ENCODE data around the gene SENP2. TPM values are rescaled to one million over a fixed set of nuclear protein-coding genes. Genes with fewer than 3 reads are reported as not detected.
A peak's percentile ranks its signal among the peaks of the same experiment; 100 is the strongest.
"Not testable (repeated sequence)": the region's sequence is repeated elsewhere in the genome, so short reads cannot be mapped to it uniquely, and the experiment has no call there.

SENP2 gene
- total and polyA plus RNA-seq, 2 donors, result 21.9 to 45.7 TPM

GRCh38 chr3:185658504-185658912, 72.4 kb downstream of the SENP2 start:
- WGBS, result 44% methylated on average over 8 of the region's 8 CpGs
- H3K4me1 ChIP-seq (ENCODE audit: insufficient read depth), result no peaks in the 10 kb centered on the region
- H3K4me3 ChIP-seq (ENCODE audit: low read depth, low read length), result no peak overlapping the region
- H3K27ac ChIP-seq (ENCODE audit: low read depth), result no peak overlapping the region
- no peak for DNase-seq (ENCODE audit: extremely low spot score)
- no peaks in the 10 kb centered on the region for H3K36me3 ChIP-seq (ENCODE audit: insufficient read depth)

- no peaks in the 10 kb centered on the region for H3K4me1 ChIP-seq (ENCODE audit: insufficient read depth)
- 85% methylated on average over 1 of the region's 1 CpG for WGBS
- no peak overlapping the region for H3K4me3 ChIP-seq (ENCODE audit: low read depth, low read length)
- DNase-seq (ENCODE audit: extremely low spot score), result no peak
- H3K27ac ChIP-seq (ENCODE audit: low read depth), result no peak overlapping the region
- no peaks in the 10 kb centered on the region for H3K36me3 ChIP-seq (ENCODE audit: insufficient read depth)
Observed at GRCh38 chr3:185658943-185659342, 72.8 kb downstream of the SENP2 start.

GRCh38 chr3:185659942-185660921, 74.1 kb downstream of the SENP2 start:
- H3K4me1 ChIP-seq (ENCODE audit: insufficient read depth), result no peaks in the 10 kb centered on the region

GRCh38 chr3:185661296-185661695, 75.2 kb downstream of the SENP2 start:
- 92% methylated on average over 10 of the region's 10 CpGs for WGBS
- H3K4me3 ChIP-seq (ENCODE audit: low read depth, low read length); H3K4me1 ChIP-seq (ENCODE audit: insufficient read depth); DNase-seq (ENCODE audit: extremely low spot score); H3K27ac ChIP-seq (ENCODE audit: low read depth); H3K36me3 ChIP-seq (ENCODE audit: insufficient read depth): not testable (repeated sequence)

More at GRCh38 chr3:185659942-185660921, 74.1 kb downstream of the SENP2 start:
- no peak overlapping the region for H3K27ac ChIP-seq (ENCODE audit: low read depth)
- no peaks in the 10 kb centered on the region for H3K36me3 ChIP-seq (ENCODE audit: insufficient read depth)
- peak; percentile 29 for DNase-seq (ENCODE audit: extremely low spot score)
- H3K4me3 ChIP-seq (ENCODE audit: low read depth, low read length), result no peak overlapping the region
- 48% methylated on average over 18 of the region's 18 CpGs for WGBS

- H3K4me3 ChIP-seq (ENCODE audit: low read depth, low read length), result no peak overlapping the region
- WGBS, result 92% methylated on average over 4 of the region's 4 CpGs
- DNase-seq (ENCODE audit: extremely low spot score), result no peak
- no peaks in the 10 kb centered on the region for H3K4me1 ChIP-seq (ENCODE audit: insufficient read depth)
- no peak overlapping the region for H3K27ac ChIP-seq (ENCODE audit: low read depth)
- no peaks in the 10 kb centered on the region for H3K36me3 ChIP-seq (ENCODE audit: insufficient read depth)
Observed at GRCh38 chr3:185661772-185662171, 75.7 kb downstream of the SENP2 start.

- Histone ChIP-seq H3K4me1 (ENCODE audit: insufficient read depth) (no peaks in the 10 kb centered on the region), H3K4me3 (ENCODE audit: low read depth, low read length) (no peak overlapping the region), H3K36me3 (ENCODE audit: insufficient read depth) (no peaks in the 10 kb centered on the region), H3K27ac (ENCODE audit: low read depth) (no peak overlapping the region)
- WGBS, result 96% methylated on average over 5 of the region's 5 CpGs
- DNase-seq (ENCODE audit: extremely low spot score), result no peak
Observed at GRCh38 chr3:185663929-185664328, 77.8 kb downstream of the SENP2 start.

GRCh38 chr3:185667574-185667973, 81.5 kb downstream of the SENP2 start:
- no peak overlapping the region for H3K27ac ChIP-seq (ENCODE audit: low read depth)
- WGBS, result 90% methylated on average over 4 of the region's 4 CpGs
- H3K36me3 ChIP-seq (ENCODE audit: insufficient read depth), result no peaks in the 10 kb centered on the region
- no peaks in the 10 kb centered on the region for H3K4me1 ChIP-seq (ENCODE audit: insufficient read depth)
- no peak for DNase-seq (ENCODE audit: extremely low spot score)
- no peak overlapping the region for H3K4me3 ChIP-seq (ENCODE audit: low read depth, low read length)

- 96% methylated on average over 1 of the region's 1 CpG for WGBS
- H3K36me3 ChIP-seq (ENCODE audit: insufficient read depth), result no peaks in the 10 kb centered on the region
- no peak overlapping the region for H3K27ac ChIP-seq (ENCODE audit: low read depth)
- no peak overlapping the region for H3K4me3 ChIP-seq (ENCODE audit: low read depth, low read length)
- H3K4me1 ChIP-seq (ENCODE audit: insufficient read depth), result no peaks in the 10 kb centered on the region
- peak; percentile 42 for DNase-seq (ENCODE audit: extremely low spot score)
Observed at GRCh38 chr3:185677146-185677829, 91.2 kb downstream of the SENP2 start.

GRCh38 chr3:185678027-185678426, 91.9 kb downstream of the SENP2 start:
- DNase-seq (ENCODE audit: extremely low spot score), result no peak
- no peaks in the 10 kb centered on the region for H3K36me3 ChIP-seq (ENCODE audit: insufficient read depth)
- no peaks in the 10 kb centered on the region for H3K4me1 ChIP-seq (ENCODE audit: insufficient read depth)
- WGBS, result 97% methylated on average over 1 of the region's 1 CpG
- no peak overlapping the region for H3K27ac ChIP-seq (ENCODE audit: low read depth)
- H3K4me3 ChIP-seq (ENCODE audit: low read depth, low read length), result no peak overlapping the region

GRCh38 chr3:185680231-185680630, 94.1 kb downstream of the SENP2 start:
- Histone ChIP-seq H3K27ac (ENCODE audit: low read depth) (no peak overlapping the region), H3K4me1 (ENCODE audit: insufficient read depth) (no peaks in the 10 kb centered on the region), H3K36me3 (ENCODE audit: insufficient read depth) (no peaks in the 10 kb centered on the region), H3K4me3 (ENCODE audit: low read depth, low read length) (no peak overlapping the region)
- no peak for DNase-seq (ENCODE audit: extremely low spot score)
- WGBS, result 52% methylated on average over 4 of the region's 4 CpGs

Small RNA genes within 50 kb of the gene (small RNA-seq; reads per million reads assigned to genes)
- gene AC133473.1, result not detected

Other genes with a start within 250 kb of the SENP2 start
- gene MAP3K13, start 223.2 kb upstream of the SENP2 start, total RNA-seq, result 33.5 TPM
- gene MAP3K13, start 223.2 kb upstream of the SENP2 start, polyA plus RNA-seq, result 16.4 TPM
- 15.2 TPM for gene TMEM41A, start 87.3 kb upstream of the SENP2 start, total RNA-seq
- 10.8 TPM for gene TMEM41A, start 87.3 kb upstream of the SENP2 start, polyA plus RNA-seq
- gene LIPH, start 33.7 kb upstream of the SENP2 start, total RNA-seq, result 10.1 TPM
- gene LIPH, start 33.7 kb upstream of the SENP2 start, polyA plus RNA-seq, result 2.8 TPM
- gene IGF2BP2, start 238.7 kb downstream of the SENP2 start, total RNA-seq, result 42.7 TPM
- gene IGF2BP2, start 238.7 kb downstream of the SENP2 start, polyA plus RNA-seq, result 6.8 TPM

All from urinary bladder (tissue), 4 donors.